SU-DHL-6 (cell line): ENCODE measurements around the gene VWA5B1.

Experiments
- H2AFZ ChIP-seq: fragments of 200-600 bp; sonication (generic); 2 replicates; pipeline ENCODE4 v1.6.1; 2014; ENCODE audit warnings: low read depth, mild to moderate bottlenecking, moderate library complexity, mixed read lengths, antibody characterized with exemption, low read length; ENCODE audit not compliant: severe bottlenecking
- H3F3A ChIP-seq: fragments of 200-600 bp; shearing (Covaris generic); 2 replicates; pipeline ENCODE4 v1.6.0; 2016; ENCODE audit warnings: antibody characterized with exemption, mild to moderate bottlenecking; ENCODE audit not compliant: insufficient read depth
- H3K27ac ChIP-seq: fragments of 200-600 bp; sonication (generic); 2 replicates; pipeline ENCODE4 v1.5.1; 2016; ENCODE audit warnings: low read depth, mild to moderate bottlenecking, low read length, moderate library complexity, mixed read lengths
- H3K27me3 ChIP-seq: fragments of 200-600 bp; sonication (generic), shearing (Covaris generic); 2 replicates; pipeline ENCODE4 v1.6.0; 2014; ENCODE audit warnings: mild to moderate bottlenecking, low read length
- H3K36me3 ChIP-seq: fragments of 200-600 bp; sonication (generic); 2 replicates; pipeline ENCODE4 v1.6.1; 2014; ENCODE audit warnings: mild to moderate bottlenecking, low read length, mixed read lengths
- H3K4me2 ChIP-seq: fragments of 300-600, 200-600 bp; shearing (Covaris generic), sonication (generic); 2 replicates; pipeline ENCODE4 v1.6.0; 2014; ENCODE audit warnings: low read length, low read depth, mild to moderate bottlenecking; ENCODE audit not compliant: poor library complexity, severe bottlenecking
- H3K4me3 ChIP-seq: fragments of 200-600 bp; sonication (generic); 2 replicates; pipeline ENCODE4 v1.5.1; 2014; ENCODE audit warnings: antibody characterized with exemption, low read length, mild to moderate bottlenecking, mixed read lengths; ENCODE audit not compliant: insufficient read depth, poor library complexity, severe bottlenecking
- H3K79me2 ChIP-seq: fragments of 200-600 bp; sonication (generic); 2 replicates; pipeline ENCODE4 v1.6.1; 2014; ENCODE audit warnings: mild to moderate bottlenecking, low read length, moderate library complexity; ENCODE audit not compliant: insufficient read depth
- H3K9ac ChIP-seq: fragments of 200-600 bp; sonication (generic); 2 replicates; pipeline ENCODE4 v1.7.0; 2014; ENCODE audit warnings: mild to moderate bottlenecking, low read length
- H3K9me2 ChIP-seq: fragments of 200-600 bp; sonication (generic); replicated peaks from 2 replicates; pipeline ENCODE4 v1.6.1; 2014; ENCODE audit warnings: low read length; ENCODE audit not compliant: insufficient read depth
- H3K9me3 ChIP-seq: fragments of 200-600 bp; sonication (generic); 2 replicates; pipeline ENCODE4 v1.6.1; 2014; ENCODE audit warnings: low read length, mixed read lengths; ENCODE audit not compliant: insufficient read depth
- H4K20me1 ChIP-seq: fragments of 200-600 bp; sonication (generic); 2 replicates; pipeline ENCODE4 v1.6.1; 2014; ENCODE audit warnings: low read depth, mild to moderate bottlenecking, antibody characterized with exemption, low read length, moderate library complexity, mixed read lengths
- CTCF ChIP-seq: fragments of 200-600 bp; sonication (generic); IDR thresholded peaks from one replicate; pipeline ENCODE4 v1.5.1; 2017; ENCODE audit warnings: antibody characterized with exemption, mild to moderate bottlenecking, low read length, moderate library complexity; ENCODE audit not compliant: insufficient read depth, poor library complexity, severe bottlenecking
- EZH2phosphoT487 ChIP-seq: fragments of 200-600 bp; sonication (generic), shearing (Covaris generic); conservative IDR thresholded peaks from 2 replicates; pipeline ENCODE4 v1.6.1; 2018; ENCODE audit warnings: mild to moderate bottlenecking, antibody characterized with exemption, low read length, moderate library complexity, mixed read lengths

Gene VWA5B1

GRCh38 chr1:20367626-20368025 lies 77.0 kb downstream of the VWA5B1 start:
- Histone ChIP-seq H3K79me2 (no peaks in the 10 kb centered on the region), H3K9me2 (no peaks in the 10 kb centered on the region), H3K9ac (no peak overlapping the region), H2AFZ (no peak overlapping the region), H3K27ac (no peak overlapping the region), H3K27me3 (no peaks in the 10 kb centered on the region), H3F3A (no peaks in the 10 kb centered on the region), H4K20me1 (no peaks in the 10 kb centered on the region), H3K4me3 (no peak overlapping the region), H3K4me2 (no peak overlapping the region), H3K9me3 (no peaks in the 10 kb centered on the region), H3K36me3 (no peaks in the 10 kb centered on the region)
- TF ChIP-seq CTCF (no peak), EZH2phosphoT487 (no peak)

- Histone ChIP-seq H3K27me3 (no peaks in the 10 kb centered on the region), H3K36me3 (no peaks in the 10 kb centered on the region), H3K27ac (no peak overlapping the region)
These were observed 78.3 kb downstream of the VWA5B1 start for GRCh38 chr1:20368866-20369470.

GRCh38 chr1:20370698-20371097 lies 80.0 kb downstream of the VWA5B1 start:
- Histone ChIP-seq H2AFZ (no peak overlapping the region), H3K4me2 (no peak overlapping the region), H3K27ac (no peak overlapping the region), H3K36me3 (no peaks in the 10 kb centered on the region), H3K9ac (no peak overlapping the region), H3K4me3 (no peak overlapping the region), H3F3A (no peaks in the 10 kb centered on the region), H3K9me2 (no peaks in the 10 kb centered on the region), H4K20me1 (no peaks in the 10 kb centered on the region), H3K79me2 (no peaks in the 10 kb centered on the region), H3K9me3 (no peaks in the 10 kb centered on the region), H3K27me3 (no peaks in the 10 kb centered on the region)
- TF ChIP-seq CTCF (no peak), EZH2phosphoT487 (no peak)

More at GRCh38 chr1:20368866-20369470, 78.3 kb downstream of the VWA5B1 start:
- no peaks in the 10 kb centered on the region for H3K9me3 ChIP-seq
- no peak overlapping the region for H2AFZ ChIP-seq
- no peak overlapping the region for H3K9ac ChIP-seq
- no peaks in the 10 kb centered on the region for H3K9me2 ChIP-seq
- H3F3A ChIP-seq: no peaks in the 10 kb centered on the region
- no peaks in the 10 kb centered on the region for H4K20me1 ChIP-seq
- H3K4me3 ChIP-seq: no peak overlapping the region
- TF ChIP-seq CTCF: no peak
- TF ChIP-seq EZH2phosphoT487: no peak
- no peaks in the 10 kb centered on the region for H3K79me2 ChIP-seq
- no peak overlapping the region for H3K4me2 ChIP-seq
